Endodermal cell (in vitro differentiated cells): ENCODE results near the gene ANKRD44. TPM values are rescaled to one million over a fixed set of nuclear protein-coding genes. Genes with fewer than 3 reads are reported as not detected.

Experiments
- DNase-seq: peaks from one replicate; pipeline ENCODE4 v3.0.0-alpha.2; 2017
- H3K27ac ChIP-seq: 2 replicates; pipeline ENCODE4 v1.5.1; 2013; ENCODE audit warnings: mild to moderate bottlenecking, low read depth, low read length, moderate library complexity
- H3K27me3 ChIP-seq: 2 replicates; pipeline ENCODE4 v1.6.1; 2013; ENCODE audit warnings: mild to moderate bottlenecking, low read length, moderate library complexity; ENCODE audit not compliant: insufficient read depth, control insufficient read depth, poor library complexity, severe bottlenecking
- H3K36me3 ChIP-seq: 2 replicates; pipeline ENCODE4 v1.7.0; 2013; ENCODE audit warnings: mild to moderate bottlenecking, low read length, moderate library complexity; ENCODE audit not compliant: control insufficient read depth, insufficient read depth
- H3K4me1 ChIP-seq: one replicate; pipeline ENCODE4 v1.7.0; 2013; ENCODE audit warnings: low read length; ENCODE audit not compliant: control insufficient read depth, insufficient read depth
- H3K4me3 ChIP-seq: 2 replicates; pipeline ENCODE4 v1.5.1; 2013; ENCODE audit warnings: mild to moderate bottlenecking, low read length, moderate library complexity
- H3K9ac ChIP-seq: 2 replicates; pipeline ENCODE4 v1.6.1; 2013; ENCODE audit warnings: mild to moderate bottlenecking, low read length, moderate library complexity; ENCODE audit not compliant: poor library complexity, severe bottlenecking; ENCODE audit errors: extremely low read depth
- H3K9me3 ChIP-seq: 2 replicates; pipeline ENCODE4 v1.6.1; 2013; ENCODE audit warnings: mild to moderate bottlenecking, low read length, moderate library complexity; ENCODE audit not compliant: control insufficient read depth
- H3K27ac Mint-ChIP-seq: 2 replicates; pipeline ENCODE4 v1.8.0; 2020; ENCODE audit warnings: mixed read lengths
- H3K27me3 Mint-ChIP-seq: 2 replicates; pipeline ENCODE4 v1.8.0; 2021; ENCODE audit warnings: mild to moderate bottlenecking, mixed read lengths; ENCODE audit not compliant: insufficient read depth
- H3K36me3 Mint-ChIP-seq: 2 replicates; pipeline ENCODE4 v1.8.0; 2020; ENCODE audit warnings: low read depth, mixed read lengths
- H3K4me1 Mint-ChIP-seq: 2 replicates; pipeline ENCODE4 v1.8.0; 2020; ENCODE audit warnings: mixed read lengths
- H3K4me3 Mint-ChIP-seq: 2 replicates; pipeline ENCODE4 v1.8.0; 2020; ENCODE audit warnings: mild to moderate bottlenecking, moderate library complexity, mixed read lengths
- H3K9me3 Mint-ChIP-seq: 2 replicates; pipeline ENCODE4 v1.8.0; 2020; ENCODE audit warnings: mild to moderate bottlenecking, mixed read lengths
- WGBS, 2 experiments: methylation state at CpG; one replicate each; pipeline versions ENCODE4 v1.1.5 to v1.1.7; 2013; ENCODE audit warnings: missing lambda C conversion rate in 2 of 2, mixed read lengths in 1 of 2; ENCODE audit not compliant: insufficient coverage in 1 of 2, insufficient read length in 1 of 2; 5-methylcytosine and 5-hydroxymethylcytosine counted together
- total RNA-seq, 2 donors: library from RNA; stranded (reverse); fragmentation: NEBNext Ultra II Directional in 1 of 2; extraction: Animal tissue kit (Norgen Biotek cat#: 25700) in 1 of 2; gene quantifications; 2 replicates in 1 of 2; 3 replicates in 1 of 2; pipeline ENCODE4 v1.2.1, GENCODE V29; 2021
- TF ChIP-seq, protein P1 (sequence below): fragments of 200-600 bp; sonication (generic); conservative IDR thresholded peaks from 2 replicates; pipeline ENCODE4 v1.5.0; 2021; ENCODE audit warnings: antibody characterized with exemption, mild to moderate bottlenecking

The ANKRD44 gene
- total RNA-seq, 2 donors from 2014 or later: 6.2 to 10.6 TPM

DNA sequence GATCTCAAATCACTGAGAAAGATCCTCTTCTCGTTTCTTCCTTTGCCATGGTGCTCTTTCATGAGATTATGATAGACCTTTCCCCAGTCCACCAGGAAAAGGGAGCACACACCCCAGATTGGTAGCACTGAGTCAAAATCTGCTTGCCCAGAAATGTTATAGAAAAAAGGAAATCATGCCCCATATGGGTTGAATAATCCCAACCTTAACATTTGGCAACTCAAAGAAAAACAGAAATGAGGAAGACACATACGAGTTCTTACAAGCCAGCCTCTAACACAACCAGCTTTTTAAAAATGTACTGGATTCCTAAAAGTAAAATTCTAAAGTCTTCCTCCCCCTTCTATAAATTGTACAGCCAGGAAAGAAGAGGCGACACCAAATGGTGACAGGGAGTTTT is 103.0 kb downstream of the ANKRD44 start:
- WGBS, 2 experiments: 93 to 100% methylated on average over 1 to 2 of the region's 3 CpGs
- Mint-ChIP-seq H3K27ac (no peak overlapping the region), H3K27me3 (no peaks in the 10 kb centered on the region)

DNA sequence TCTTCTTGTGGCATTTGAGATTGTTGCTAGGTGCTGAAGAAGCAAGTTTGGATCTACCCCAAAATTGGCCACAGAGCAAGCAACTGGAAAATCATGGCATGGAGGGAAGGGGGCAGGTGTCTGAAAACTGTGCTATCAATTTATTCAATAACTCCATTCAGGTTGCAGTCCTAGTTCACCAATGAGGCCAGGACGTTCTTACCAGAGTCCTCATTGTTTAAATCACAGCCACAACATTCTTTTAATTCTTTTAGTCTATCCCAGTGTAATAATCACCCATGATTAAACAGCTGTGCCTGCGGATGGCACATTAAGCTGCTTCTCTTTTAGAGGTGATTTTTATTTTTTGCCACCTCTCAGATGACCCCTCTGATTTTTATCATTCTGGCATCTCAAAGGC is 103.5 kb downstream of the ANKRD44 start:
- H3K4me3 Mint-ChIP-seq: no peak overlapping the region
- peaks cover 7% of the 10 kb centered on the region for H3K4me1 ChIP-seq
- no peak overlapping the region for H3K9ac ChIP-seq
- peaks cover 3% of the 10 kb centered on the region for H3K9me3 Mint-ChIP-seq
- H3K27me3 Mint-ChIP-seq: no peaks in the 10 kb centered on the region
- 80 to 86% methylated on average over 2 of the region's 2 CpGs for WGBS, 2 experiments
- no peaks in the 10 kb centered on the region for H3K9me3 ChIP-seq
- no peaks in the 10 kb centered on the region for H3K36me3 ChIP-seq
- H3K27me3 ChIP-seq: no peaks in the 10 kb centered on the region
- H3K4me1 Mint-ChIP-seq: peaks cover 22% of the 10 kb centered on the region
- no peaks in the 10 kb centered on the region for H3K36me3 Mint-ChIP-seq
- H3K4me3 ChIP-seq: no peak overlapping the region
- TF ChIP-seq, protein P1, sequence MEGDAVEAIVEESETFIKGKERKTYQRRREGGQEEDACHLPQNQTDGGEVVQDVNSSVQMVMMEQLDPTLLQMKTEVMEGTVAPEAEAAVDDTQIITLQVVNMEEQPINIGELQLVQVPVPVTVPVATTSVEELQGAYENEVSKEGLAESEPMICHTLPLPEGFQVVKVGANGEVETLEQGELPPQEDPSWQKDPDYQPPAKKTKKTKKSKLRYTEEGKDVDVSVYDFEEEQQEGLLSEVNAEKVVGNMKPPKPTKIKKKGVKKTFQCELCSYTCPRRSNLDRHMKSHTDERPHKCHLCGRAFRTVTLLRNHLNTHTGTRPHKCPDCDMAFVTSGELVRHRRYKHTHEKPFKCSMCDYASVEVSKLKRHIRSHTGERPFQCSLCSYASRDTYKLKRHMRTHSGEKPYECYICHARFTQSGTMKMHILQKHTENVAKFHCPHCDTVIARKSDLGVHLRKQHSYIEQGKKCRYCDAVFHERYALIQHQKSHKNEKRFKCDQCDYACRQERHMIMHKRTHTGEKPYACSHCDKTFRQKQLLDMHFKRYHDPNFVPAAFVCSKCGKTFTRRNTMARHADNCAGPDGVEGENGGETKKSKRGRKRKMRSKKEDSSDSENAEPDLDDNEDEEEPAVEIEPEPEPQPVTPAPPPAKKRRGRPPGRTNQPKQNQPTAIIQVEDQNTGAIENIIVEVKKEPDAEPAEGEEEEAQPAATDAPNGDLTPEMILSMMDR: no peak
- no peak overlapping the region for H3K27ac Mint-ChIP-seq
- DNase-seq: no peak
- H3K27ac ChIP-seq: no peak overlapping the region

More for the DNA sequence above, 103.0 kb downstream of the ANKRD44 start:
- H3K4me3 ChIP-seq: no peak overlapping the region
- H3K4me1 Mint-ChIP-seq: peaks cover 22% of the 10 kb centered on the region
- DNase-seq: no peak
- no peaks in the 10 kb centered on the region for H3K9me3 ChIP-seq
- no peaks in the 10 kb centered on the region for H3K36me3 ChIP-seq
- no peak overlapping the region for H3K9ac ChIP-seq
- TF ChIP-seq, protein P1: no peak
- no peaks in the 10 kb centered on the region for H3K27me3 ChIP-seq
- H3K9me3 Mint-ChIP-seq: peaks cover 2% of the 10 kb centered on the region
- peaks cover 7% of the 10 kb centered on the region for H3K4me1 ChIP-seq
- no peak overlapping the region for H3K27ac ChIP-seq
- no peaks in the 10 kb centered on the region for H3K36me3 Mint-ChIP-seq
- H3K4me3 Mint-ChIP-seq: no peak overlapping the region

DNA sequence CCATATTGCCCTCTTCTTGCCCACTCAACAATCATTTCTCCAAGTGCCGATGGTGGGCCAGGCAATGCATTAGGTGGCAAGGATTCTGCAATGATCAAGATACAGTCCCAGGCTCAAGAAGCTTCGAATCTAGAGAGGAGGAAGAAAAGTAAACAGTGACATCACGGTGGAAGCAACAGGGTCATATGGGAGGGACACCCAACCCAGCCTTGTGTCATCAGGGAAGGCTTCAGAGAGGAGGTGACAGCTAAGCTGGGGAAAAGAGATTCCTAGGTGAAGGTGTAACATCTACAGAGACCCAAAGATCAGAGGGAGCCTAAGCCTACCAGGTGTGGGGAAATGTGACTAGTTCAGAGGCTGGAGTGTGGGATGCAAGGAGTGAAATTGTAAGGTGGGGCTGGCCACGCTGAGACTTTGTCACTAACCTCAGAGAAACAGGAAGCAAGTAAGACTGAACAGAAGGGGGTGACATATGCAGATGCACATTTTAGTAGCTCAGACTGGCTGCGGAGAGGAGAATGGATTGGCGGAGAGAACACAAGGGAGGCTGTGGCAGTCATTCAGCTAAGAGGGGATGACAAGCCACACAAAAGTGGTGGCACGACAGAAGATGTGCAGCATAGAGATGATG is 104.9 kb downstream of the ANKRD44 start:
- peaks cover 18% of the 10 kb centered on the region for H3K4me1 Mint-ChIP-seq
- no peak overlapping the region for H3K4me3 ChIP-seq

More for the DNA sequence above, 104.9 kb downstream of the ANKRD44 start:
- Histone ChIP-seq H3K9ac (no peak overlapping the region), H3K36me3 (no peaks in the 10 kb centered on the region), H3K4me1 (peaks cover 4% of the 10 kb centered on the region), H3K27me3 (no peaks in the 10 kb centered on the region), H3K27ac (no peak overlapping the region), H3K9me3 (no peaks in the 10 kb centered on the region)
- no peaks in the 10 kb centered on the region for H3K27me3 Mint-ChIP-seq
- no peaks in the 10 kb centered on the region for H3K36me3 Mint-ChIP-seq
- no peak overlapping the region for H3K27ac Mint-ChIP-seq
- H3K4me3 Mint-ChIP-seq: no peak overlapping the region
- DNase-seq: no peak
- H3K9me3 Mint-ChIP-seq: peaks cover 3% of the 10 kb centered on the region
- TF ChIP-seq, protein P1: no peak
- 92 to 93% methylated on average over 7 of the region's 7 CpGs for WGBS, 2 experiments
